NCI-H1417 treated with DMSO at 0.1 percent for 48 hours (cell line): ENCODE results near the gene ANO4.
"Not testable (repeated sequence)": the region's sequence is repeated elsewhere in the genome, so short reads cannot be mapped to it uniquely, and the experiment has no call there.

Experiments
- DNase-seq: peaks from one replicate; lab custom pipeline; 2025; lab: John Stamatoyannopoulos, UW

Gene ANO4

GRCh38 chr12:100871195-100871734, 76.7 kb downstream of the ANO4 start:
- DNase-seq, result no peak

- no peak for DNase-seq
Observed at GRCh38 chr12:100875156-100875555, 80.6 kb downstream of the ANO4 start.

- DNase-seq, result no peak
Observed at GRCh38 chr12:100875771-100876170, 81.2 kb downstream of the ANO4 start.

GRCh38 chr12:100877776-100878175, 83.2 kb downstream of the ANO4 start:
- DNase-seq, result no peak

GRCh38 chr12:100895192-100895591, 100.6 kb downstream of the ANO4 start:
- DNase-seq, result no peak

- no peak for DNase-seq
Observed at GRCh38 chr12:100896192-100896591, 101.6 kb downstream of the ANO4 start.

GRCh38 chr12:100897240-100897639, 102.7 kb downstream of the ANO4 start:
- no peak for DNase-seq

- DNase-seq, result no peak
Observed at GRCh38 chr12:100899301-100899700, 104.7 kb downstream of the ANO4 start.

GRCh38 chr12:100900808-100901207, 106.2 kb downstream of the ANO4 start:
- DNase-seq, result no peak

GRCh38 chr12:100901266-100901665, 106.7 kb downstream of the ANO4 start:
- DNase-seq, result no peak

GRCh38 chr12:100904270-100904669, 109.7 kb downstream of the ANO4 start:
- no peak for DNase-seq

GRCh38 chr12:100908501-100908900, 113.9 kb downstream of the ANO4 start:
- DNase-seq, result no peak

GRCh38 chr12:100913872-100914592, 119.5 kb downstream of the ANO4 start:
- no peak for DNase-seq

- no peak for DNase-seq
Observed at GRCh38 chr12:100919116-100919515, 124.5 kb downstream of the ANO4 start.

- DNase-seq, result no peak
Observed at GRCh38 chr12:100920493-100920892, 125.9 kb downstream of the ANO4 start.

- no peak for DNase-seq
Observed at GRCh38 chr12:100926669-100927248, 132.2 kb downstream of the ANO4 start.

GRCh38 chr12:100927826-100928225, 133.2 kb downstream of the ANO4 start:
- no peak for DNase-seq

GRCh38 chr12:100932571-100932970, 138.0 kb downstream of the ANO4 start:
- DNase-seq, result no peak

GRCh38 chr12:100933531-100933930, 139.0 kb downstream of the ANO4 start:
- not testable (repeated sequence) for DNase-seq

GRCh38 chr12:100935929-100936328, 141.4 kb downstream of the ANO4 start:
- DNase-seq, result no peak

GRCh38 chr12:100936661-100937060, 142.1 kb downstream of the ANO4 start:
- no peak for DNase-seq

- no peak for DNase-seq
Observed at GRCh38 chr12:100940503-100940902, 145.9 kb downstream of the ANO4 start.

- DNase-seq, result no peak
Observed at GRCh38 chr12:100942984-100943749, 148.6 kb downstream of the ANO4 start.
